IMR-90 (cell line): ENCODE data around the gene NDUFA13. TPM values are rescaled to one million over a fixed set of nuclear protein-coding genes. Genes with fewer than 3 reads are reported as not detected.

Experiments used
- ATAC-seq: fragments of 200-7000 bp; cut with Tn5 transposase; 2 replicates; pipeline ENCODE4 v1.9.1; 2020; ENCODE audit warnings: low read depth, mild to moderate bottlenecking, moderate library complexity
- BruUV-seq: library from RNA; stranded (reverse); fragments of 400-500 nt; replicated peaks from 2 replicates; lab custom pipeline; 2021; lab: Mats Ljungman, UMichigan
- CTCF ChIA-PET: fragments of 300-600 bp; formaldehyde crosslinking; extraction: SDS; loops from one replicate; lab custom pipeline; 2021; ENCODE audit warnings: antibody characterized with exemption; lab: Yijun Ruan, JAX
- POLR2A ChIA-PET: fragments of 300-600 bp; sonication (Branson Sonifier 250); formaldehyde crosslinking; loops from one replicate; lab custom pipeline; 2022; ENCODE audit warnings: antibody characterized with exemption; ENCODE audit not compliant: unreplicated experiment; lab: Charles Lee
- DNase-seq: peaks from one replicate; pipeline ENCODE4 v3.0.0; 2013
- H2AFZ ChIP-seq: replicated peaks from 2 replicates; pipeline ENCODE3; 2013; ENCODE audit warnings: low read length, mild to moderate bottlenecking; ENCODE audit not compliant: poor library complexity
- H2AK5ac ChIP-seq: 2 replicates; pipeline ENCODE4 v1.6.1; 2013; ENCODE audit warnings: low read depth, low read length, inconsistent platforms
- H2AK9ac ChIP-seq: replicated peaks from 2 replicates; pipeline ENCODE3; 2013; ENCODE audit warnings: mild to moderate bottlenecking, low read depth, low read length, moderate library complexity; ENCODE audit not compliant: poor library complexity
- H2BK120ac ChIP-seq: 2 replicates; pipeline ENCODE4 v1.6.1; 2013; ENCODE audit warnings: low read depth, low read length, inconsistent platforms
- H2BK15ac ChIP-seq: 3 replicates; pipeline ENCODE4 v1.6.1; 2013; ENCODE audit warnings: low read depth, low read length, inconsistent platforms
- H2BK20ac ChIP-seq: 2 replicates; pipeline ENCODE4 v1.6.1; 2013; ENCODE audit warnings: low read depth, mild to moderate bottlenecking, inconsistent platforms, low read length, moderate library complexity
- H2BK5ac ChIP-seq: 2 replicates; pipeline ENCODE4 v1.6.1; 2013; ENCODE audit warnings: mild to moderate bottlenecking, low read depth, low read length, inconsistent platforms; ENCODE audit not compliant: poor library complexity, severe bottlenecking
- H3K14ac ChIP-seq: replicated peaks from 2 replicates; pipeline ENCODE4 v1.6.1; 2013; ENCODE audit warnings: low read depth, low read length, inconsistent platforms
- H3K18ac ChIP-seq: 2 replicates; pipeline ENCODE4 v1.6.1; 2013; ENCODE audit warnings: low read depth, low read length, control low read depth
- H3K23ac ChIP-seq: 2 replicates; pipeline ENCODE4 v1.6.1; 2013; ENCODE audit warnings: low read depth, low read length, inconsistent platforms
- H3K27ac ChIP-seq: 2 replicates; pipeline ENCODE4 v1.5.1; 2013; ENCODE audit warnings: mild to moderate bottlenecking, control low read depth, low read length; ENCODE audit not compliant: insufficient read depth
- H3K27me3 ChIP-seq: 2 replicates; pipeline ENCODE4 v1.6.1; 2013; ENCODE audit warnings: low read length; ENCODE audit not compliant: control insufficient read depth, insufficient read depth
- H3K36me3 ChIP-seq: 2 replicates; pipeline ENCODE4 v1.6.1; 2013; ENCODE audit warnings: low read length, mixed read lengths; ENCODE audit not compliant: control insufficient read depth, insufficient read depth
- H3K4ac ChIP-seq: 2 replicates; pipeline ENCODE4 v1.6.1; 2013; ENCODE audit warnings: low read depth, low read length, inconsistent platforms
- H3K4me1 ChIP-seq: 2 replicates; pipeline ENCODE4 v1.6.1; 2013; ENCODE audit warnings: low read length, mixed read lengths; ENCODE audit not compliant: control insufficient read depth, insufficient read depth
- H3K4me2 ChIP-seq: 2 replicates; pipeline ENCODE4 v1.6.1; 2013; ENCODE audit warnings: low read depth, mild to moderate bottlenecking, control low read depth, low read length, moderate library complexity
- H3K4me3 ChIP-seq: 2 replicates; pipeline ENCODE4 v1.5.1; 2013; ENCODE audit warnings: low read depth, mild to moderate bottlenecking, control low read depth, low read length, moderate library complexity; ENCODE audit not compliant: insufficient read depth
- H3K56ac ChIP-seq: 2 replicates; pipeline ENCODE4 v1.6.1; 2013; ENCODE audit warnings: low read length, inconsistent platforms; ENCODE audit not compliant: insufficient read depth; ENCODE audit errors: extremely low read depth
- H3K79me1 ChIP-seq, 2 experiments: 2 replicates each; pipeline ENCODE4 v1.6.1; 2013; ENCODE audit warnings: low read length in 2 of 2, inconsistent platforms in 1 of 2, low read depth in 1 of 2
- H3K9ac ChIP-seq: 2 replicates; pipeline ENCODE4 v1.6.1; 2013; ENCODE audit warnings: low read depth, low read length, control low read depth
- H3K9me1 ChIP-seq: 2 replicates; pipeline ENCODE4 v1.6.1; 2013; ENCODE audit warnings: low read length, inconsistent platforms; ENCODE audit not compliant: insufficient read depth
- H3K9me3 ChIP-seq: 2 replicates; pipeline ENCODE4 v1.6.1; 2013; ENCODE audit warnings: low read length; ENCODE audit not compliant: control insufficient read depth, insufficient read depth
- H4K20me1 ChIP-seq: 2 replicates; pipeline ENCODE4 v1.6.1; 2013; ENCODE audit warnings: low read length, inconsistent platforms; ENCODE audit not compliant: insufficient read depth
- H4K5ac ChIP-seq: 2 replicates; pipeline ENCODE4 v1.6.1; 2013; ENCODE audit warnings: mild to moderate bottlenecking, low read depth, low read length, control low read depth
- H4K8ac ChIP-seq, 2 experiments: 2 replicates each; pipeline ENCODE4 v1.6.1; 2013; ENCODE audit warnings: low read depth in 2 of 2, low read length in 2 of 2, control low read depth in 1 of 2, inconsistent platforms in 1 of 2
- H4K91ac ChIP-seq: 2 replicates; pipeline ENCODE4 v1.6.1; 2013; ENCODE audit warnings: low read depth, low read length, inconsistent platforms; ENCODE audit not compliant: insufficient read depth
- CHD1 ChIP-seq: IDR thresholded peaks from 2 replicates; pipeline ENCODE4 v1.6.1; 2012; ENCODE audit warnings: low read depth, low read length, improper control_type of control experiment
- ELK1 ChIP-seq: fragments of 150-350 bp; IDR thresholded peaks from 2 replicates; pipeline ENCODE4 v1.6.1; 2016; ENCODE audit warnings: low read depth, mild to moderate bottlenecking, low read length, moderate library complexity, borderline replicate concordance
- FOS ChIP-seq: fragments of 150-350 bp; IDR thresholded peaks from 2 replicates; pipeline ENCODE4 v1.6.1; 2016; ENCODE audit warnings: low read depth, low read length
- MXI1 ChIP-seq: IDR thresholded peaks from 2 replicates; pipeline ENCODE4 v1.6.1; 2012; ENCODE audit warnings: low read depth, mild to moderate bottlenecking, low read length, moderate library complexity, borderline replicate concordance
- NFE2L2 ChIP-seq: fragments of 150-350 bp; IDR thresholded peaks from 2 replicates; pipeline ENCODE4 v1.6.1; 2016; ENCODE audit warnings: low read depth, mild to moderate bottlenecking, low read length
- RAD21 ChIP-seq: IDR thresholded peaks from 2 replicates; pipeline ENCODE4 v1.6.1; 2012; ENCODE audit warnings: low read length, improper control_type of control experiment
- RCOR1 ChIP-seq: IDR thresholded peaks from 2 replicates; pipeline ENCODE4 v1.6.1; 2012; ENCODE audit warnings: mild to moderate bottlenecking, low read length, improper control_type of control experiment; ENCODE audit not compliant: insufficient replicate concordance
- USF2 ChIP-seq: fragments of 150-350 bp; IDR thresholded peaks from 2 replicates; pipeline ENCODE4 v1.6.1; 2017; ENCODE audit warnings: mild to moderate bottlenecking, antibody characterized with exemption, low read length, low read depth
- WGBS, 2 experiments: methylation state at CpG; one replicate each; pipeline versions ENCODE4 v1.1.5 to v1.1.7; 2013; ENCODE audit warnings: missing lambda C conversion rate in 2 of 2; ENCODE audit not compliant: insufficient read length in 1 of 2; ENCODE audit errors: extremely low coverage in 2 of 2; 5-methylcytosine and 5-hydroxymethylcytosine counted together
- dilution Hi-C: fragments of 300-500 bp; cut with HindIII; formaldehyde crosslinking; loops from one replicate; pipeline ENCODE4 v1.14.3; 2018; ENCODE audit warnings: low sequenced_read_pairs; ENCODE audit not compliant: unreplicated experiment
- in situ Hi-C: fragments of 300-500 bp; cut with MboI; formaldehyde crosslinking; loops from 3 replicates; pipeline ENCODE4 v1.14.3; 2019; ENCODE audit warnings: low sequenced_read_pairs, inconsistent platforms, mixed read lengths
- intact Hi-C: fragments of 100-400 bp; cut with micrococcal nuclease; formaldehyde crosslinking; loops from 2 replicates; pipeline ENCODE4 v1.10.0; 2022
- polyA plus RNA-seq, 3 experiments: library from polyadenylated mRNA; depleted of rRNA; stranded (reverse); fragments of >200 nt; gene quantifications; 2 replicates each; pipeline ENCODE4 v1.2.3, GENCODE V29; 2012; ENCODE audit warnings: low replicate concordance in 1 of 3
- total RNA-seq: library from RNA; depleted of rRNA; stranded (reverse); fragments of >200 nt; gene quantifications from 2 replicates; pipeline ENCODE4 v1.2.3, GENCODE V29; 2012

The NDUFA13 gene
- total and polyA plus RNA-seq, 2 of the 4 experiments (the other 2 are of a cell fraction) = 30.6 to 667 TPM

- Histone ChIP-seq H3K27ac (no peak overlapping the region), H4K5ac (no peak overlapping the region), H2BK5ac (no peak overlapping the region), H2BK120ac (no peak overlapping the region), H3K9me3 (no peaks in the 10 kb centered on the region), H3K4ac (no peak overlapping the region), H3K56ac (no peak overlapping the region), H3K9ac (no peak overlapping the region), H2BK15ac (no peak overlapping the region), H3K23ac (no peak overlapping the region), H4K8ac (no peak overlapping the region), H3K14ac (no peak overlapping the region), H2AK9ac (peak overlapping the region; percentile 42), H3K9me1 (no peaks in the 10 kb centered on the region), H2AK5ac (no peak overlapping the region), H3K4me3 (no peak overlapping the region), H3K4me2 (no peak overlapping the region), H3K79me1 (no peaks in the 10 kb centered on the region), H3K27me3 (peaks cover 12% of the 10 kb centered on the region; the same call in 1 of the 2 replicates), H3K36me3 (no peaks in the 10 kb centered on the region), H4K91ac (no peak overlapping the region), H2AFZ (no peak overlapping the region), H2BK20ac (no peak overlapping the region), H4K20me1 (no peaks in the 10 kb centered on the region; the same call in 1 of the 2 replicates), H3K18ac (no peak overlapping the region), H3K4me1 (no peaks in the 10 kb centered on the region)
- ChIA-PET POLR2A (no interaction called here), CTCF (no interaction called here)
- dilution Hi-C loops = no loop called here
- in situ Hi-C loops = loop anchor here (25.0 kb wide), 1 partner anchor 416 kb away; no protein-coding TSS in a partner anchor
- intact Hi-C loops = no loop called here
- 35% methylated on average over 2 of the region's 19 CpGs; no CpG with 5 or more reads in 1 of the 2 experiments for WGBS, 2 experiments
- BruUV-seq = no TSS peak
- no peak for DNase-seq
- ATAC-seq = no peak
- TF ChIP-seq RCOR1 (no peak), FOS (no peak), USF2 (no peak), ELK1 (no peak), MXI1 (no peak), NFE2L2 (no peak), RAD21 (no peak), CHD1 (no peak)
These were observed 30.7 kb downstream of the NDUFA13 start for GRCh38 chr19:19546751-19547162.
